NCI-H1092 (cell line): Measurements from ENCODE around the gene FNDC3A.
A peak's percentile ranks its signal among the peaks of the same experiment; 100 is the strongest.

Experiments
- DNase-seq: peaks from one replicate; lab custom pipeline; 2025; lab: John Stamatoyannopoulos, UW

Gene FNDC3A

DNA sequence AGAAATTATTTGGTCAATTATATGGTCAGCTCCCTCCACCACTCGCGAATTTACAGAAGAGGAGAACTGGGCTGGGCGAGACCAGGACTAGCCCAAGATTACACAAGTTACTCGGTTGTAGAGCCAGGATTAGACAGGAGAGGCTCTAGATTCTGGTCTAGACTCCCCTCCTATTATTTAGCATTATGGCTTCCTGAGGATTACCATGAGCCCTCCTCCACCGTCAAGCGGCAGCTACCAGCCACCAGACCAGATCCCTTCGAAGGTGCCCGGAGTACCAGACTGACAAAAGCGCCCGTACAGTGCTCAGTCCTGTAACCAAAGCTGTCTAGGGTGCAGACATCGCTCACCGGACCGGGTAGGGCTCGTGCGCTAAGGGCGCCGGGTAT is 243.9 kb downstream of the FNDC3A start:
- no peak for DNase-seq

DNA sequence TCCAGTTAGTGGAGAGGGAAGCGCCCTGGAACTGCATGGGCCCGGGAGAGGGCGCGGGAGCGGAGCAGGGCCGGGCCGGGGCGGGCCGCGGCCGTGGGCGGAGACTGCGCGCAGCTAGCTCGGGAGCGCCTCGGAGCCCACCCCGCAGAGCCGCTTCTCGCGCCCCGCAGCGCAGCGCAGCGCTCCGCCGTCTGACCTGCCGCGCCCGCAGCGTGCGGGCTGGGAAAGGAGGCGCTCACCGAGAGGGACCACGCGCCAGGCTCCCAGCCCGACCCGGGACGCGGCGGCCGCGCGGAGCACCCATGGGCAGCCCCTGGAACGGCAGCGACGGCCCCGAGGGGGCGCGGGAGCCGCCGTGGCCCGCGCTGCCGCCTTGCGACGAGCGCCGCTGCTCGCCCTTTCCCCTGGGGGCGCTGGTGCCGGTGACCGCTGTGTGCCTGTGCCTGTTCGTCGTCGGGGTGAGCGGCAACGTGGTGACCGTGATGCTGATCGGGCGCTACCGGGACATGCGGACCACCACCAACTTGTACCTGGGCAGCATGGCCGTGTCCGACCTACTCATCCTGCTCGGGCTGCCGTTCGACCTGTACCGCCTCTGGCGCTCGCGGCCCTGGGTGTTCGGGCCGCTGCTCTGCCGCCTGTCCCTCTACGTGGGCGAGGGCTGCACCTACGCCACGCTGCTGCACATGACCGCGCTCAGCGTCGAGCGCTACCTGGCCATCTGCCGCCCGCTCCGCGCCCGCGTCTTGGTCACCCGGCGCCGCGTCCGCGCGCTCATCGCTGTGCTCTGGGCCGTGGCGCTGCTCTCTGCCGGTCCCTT is 244.5 kb downstream of the FNDC3A start, which contains the start of gene MLNR:
Gene MLNR (plus strand): TSS at position 303 of the 820 bp plus-strand sequence. CDS start 0 bp downstream, at position 303.
- DNase-seq, result no peak

DNA sequence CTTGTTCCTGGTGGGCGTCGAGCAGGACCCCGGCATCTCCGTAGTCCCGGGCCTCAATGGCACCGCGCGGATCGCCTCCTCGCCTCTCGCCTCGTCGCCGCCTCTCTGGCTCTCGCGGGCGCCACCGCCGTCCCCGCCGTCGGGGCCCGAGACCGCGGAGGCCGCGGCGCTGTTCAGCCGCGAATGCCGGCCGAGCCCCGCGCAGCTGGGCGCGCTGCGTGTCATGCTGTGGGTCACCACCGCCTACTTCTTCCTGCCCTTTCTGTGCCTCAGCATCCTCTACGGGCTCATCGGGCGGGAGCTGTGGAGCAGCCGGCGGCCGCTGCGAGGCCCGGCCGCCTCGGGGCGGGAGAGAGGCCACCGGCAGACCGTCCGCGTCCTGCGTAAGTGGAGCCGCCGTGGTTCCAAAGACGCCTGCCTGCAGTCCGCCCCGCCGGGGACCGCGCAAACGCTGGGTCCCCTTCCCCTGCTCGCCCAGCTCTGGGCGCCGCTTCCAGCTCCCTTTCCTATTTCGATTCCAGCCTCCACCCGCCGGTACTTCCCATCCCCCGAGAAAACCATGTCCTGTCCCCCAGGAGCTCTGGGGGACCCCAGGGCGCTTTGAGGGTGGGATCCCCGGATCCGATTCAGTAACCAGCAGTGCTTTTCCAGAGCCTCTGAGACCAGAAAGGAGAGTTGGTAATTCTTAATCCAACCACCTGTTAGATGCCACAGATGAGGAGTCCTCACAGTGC is 245.3 kb downstream of the FNDC3A start:
- no peak for DNase-seq

DNA sequence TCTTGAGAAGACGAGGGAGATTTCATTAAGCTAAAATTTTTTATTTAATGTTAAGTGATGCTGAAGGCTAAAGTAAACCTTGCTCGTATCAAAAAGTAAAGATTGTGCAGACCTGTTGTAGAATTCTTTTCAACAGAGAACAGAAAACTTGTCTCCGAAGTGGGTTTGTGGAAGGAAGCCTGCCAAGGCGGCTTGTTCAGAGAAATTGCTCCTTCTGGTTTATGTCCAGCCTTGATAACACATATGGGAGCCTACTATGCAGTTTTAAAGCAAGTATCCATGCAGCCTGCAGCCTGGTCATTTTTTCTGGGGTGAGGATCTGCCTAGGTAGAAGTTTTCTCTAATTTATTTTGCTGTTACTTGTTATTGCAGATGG is 245.9 kb downstream of the FNDC3A start:
- DNase-seq, result no peak

DNA sequence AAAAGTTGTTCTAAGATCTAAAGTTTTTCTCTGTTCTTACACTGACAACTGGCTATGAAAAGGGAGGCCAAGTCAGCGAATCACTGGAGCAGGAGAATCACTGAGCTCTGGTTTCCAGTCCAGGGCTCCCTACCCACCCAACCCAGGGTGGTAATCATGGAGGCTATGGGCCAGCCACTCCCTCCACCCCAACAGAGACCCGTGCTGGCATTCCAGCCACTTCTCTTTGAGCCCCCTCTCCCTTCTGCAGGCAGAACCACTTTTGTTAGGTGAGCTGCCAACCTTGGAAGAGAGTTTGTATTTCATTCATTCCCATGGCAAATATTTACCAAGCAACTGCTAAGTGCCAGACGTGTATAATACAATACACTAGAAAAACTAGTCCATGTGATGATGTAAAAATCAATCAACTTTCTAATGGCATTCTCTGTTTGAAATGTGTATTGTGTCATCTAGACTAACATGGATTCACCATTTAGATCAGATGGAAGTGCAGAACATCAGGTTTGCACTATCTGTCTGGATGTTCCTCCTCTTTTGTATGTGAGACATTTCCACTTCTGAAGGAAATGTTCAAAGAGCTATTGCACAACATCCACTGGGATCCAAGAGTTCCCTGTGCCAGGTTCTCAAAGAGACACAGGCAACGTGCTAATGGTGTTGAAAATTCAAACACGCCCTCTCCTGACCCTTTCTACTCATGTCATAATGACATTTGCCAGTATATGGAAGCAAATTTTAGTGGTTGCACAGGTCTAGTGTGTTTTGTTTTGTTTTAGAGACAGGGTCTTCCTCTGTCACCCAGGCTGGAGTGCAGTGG is 249.7 kb downstream of the FNDC3A start:
- DNase-seq, result no peak

DNA sequence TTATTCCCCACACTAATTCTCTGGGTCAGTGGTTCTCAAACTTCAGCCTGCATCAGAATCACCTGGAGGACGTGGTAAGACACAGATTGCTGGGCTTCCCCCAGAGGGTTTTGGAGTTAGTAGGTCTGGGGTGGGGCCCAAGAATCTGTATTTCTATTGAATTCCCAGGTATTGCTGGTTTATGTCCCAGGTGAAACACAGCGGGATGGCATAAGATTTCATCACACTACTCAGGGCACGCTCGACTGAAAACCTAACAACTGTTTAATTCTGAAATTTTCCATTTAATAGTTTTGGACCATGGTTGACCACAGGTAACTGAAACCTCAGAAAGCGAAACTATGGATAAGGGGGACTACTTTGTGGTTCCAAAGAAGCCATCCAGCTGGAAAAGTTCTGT is 250.9 kb downstream of the FNDC3A start:
- DNase-seq, result no peak

DNA sequence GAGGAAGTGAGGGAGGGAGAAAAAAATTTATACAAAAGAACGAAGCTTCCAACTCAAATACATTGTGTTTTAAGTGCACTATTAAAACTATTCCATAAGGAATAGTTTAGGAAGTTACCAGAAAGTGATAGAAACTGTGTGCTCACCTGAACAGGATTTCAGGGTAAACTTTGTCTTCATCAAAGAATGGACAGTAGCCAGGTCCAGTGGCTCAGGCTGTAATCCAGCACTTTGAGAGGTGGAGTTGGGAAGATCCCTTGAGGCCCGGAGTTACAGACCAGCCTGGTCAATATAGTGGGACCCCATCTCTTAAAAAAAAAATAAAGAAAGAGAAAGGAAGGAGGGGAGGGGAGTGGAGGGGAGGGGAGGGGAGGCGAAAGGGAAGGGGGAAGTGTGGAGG is 259.0 kb downstream of the FNDC3A start:
- no peak for DNase-seq

DNA sequence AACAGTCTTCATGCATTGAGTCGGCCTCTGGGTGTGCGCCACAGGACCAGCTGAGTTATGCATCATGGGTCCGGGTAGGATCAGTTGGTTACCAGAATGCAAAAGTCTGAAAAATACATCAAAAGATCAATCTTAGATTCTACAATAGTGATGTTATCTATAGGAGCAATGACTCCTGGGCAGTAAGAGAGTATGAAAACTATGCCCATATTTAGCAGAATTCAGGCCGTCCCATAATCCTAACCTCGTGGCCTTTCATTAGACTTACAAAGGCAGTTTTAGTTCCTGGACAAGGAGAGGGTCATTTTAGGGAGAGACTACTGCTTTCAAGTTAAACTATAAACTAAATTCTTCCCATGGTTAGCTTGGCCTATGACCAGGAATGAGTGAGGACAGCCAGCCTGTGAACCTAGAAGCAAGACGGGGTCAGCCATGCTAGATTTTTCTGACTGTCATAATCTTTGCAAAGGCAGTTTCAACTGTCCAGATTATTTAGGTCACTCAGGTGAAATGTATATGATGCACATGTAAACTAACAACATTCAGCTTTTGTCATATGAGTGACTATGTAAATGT is 260.2 kb downstream of the FNDC3A start:
- no peak for DNase-seq

DNA sequence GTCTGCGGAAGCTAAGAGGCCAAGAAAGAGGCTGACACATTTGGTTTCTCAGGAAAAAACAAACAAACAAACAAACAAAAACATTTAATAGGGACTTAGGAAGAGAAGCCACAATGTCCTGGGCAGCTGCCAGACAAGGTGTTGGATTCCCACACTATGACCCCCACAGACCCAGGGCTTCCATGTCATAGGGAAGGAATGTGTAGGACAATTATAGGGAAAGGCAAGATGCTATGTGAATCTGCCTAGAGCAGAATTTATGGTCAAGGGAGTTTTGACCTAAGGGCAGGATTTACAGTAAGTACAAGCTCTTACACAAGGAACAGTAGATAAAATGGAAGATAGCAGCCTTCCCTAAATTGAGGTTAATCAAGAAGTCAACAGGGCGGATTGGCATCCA is 262.9 kb downstream of the FNDC3A start:
- DNase-seq, result no peak

DNA sequence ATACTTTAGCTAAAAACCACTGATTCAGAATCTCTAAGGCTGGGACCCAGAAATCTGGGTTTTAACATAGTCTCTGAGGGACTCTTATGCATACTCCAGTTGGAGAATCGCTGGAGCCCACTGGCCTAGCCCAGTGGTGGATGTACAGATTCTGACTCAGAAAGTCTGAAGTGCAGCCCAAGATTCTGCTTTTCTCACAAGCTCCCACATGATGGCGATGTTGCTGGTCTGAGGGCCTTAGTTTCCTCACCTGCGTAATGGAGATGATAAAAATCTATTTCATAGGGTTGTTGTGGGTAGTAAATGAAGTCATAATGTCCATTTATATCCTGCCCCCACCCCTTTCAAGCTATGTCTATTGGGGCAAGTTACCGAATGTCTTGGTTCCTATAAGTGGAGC is 264.3 kb downstream of the FNDC3A start:
- no peak for DNase-seq

DNA sequence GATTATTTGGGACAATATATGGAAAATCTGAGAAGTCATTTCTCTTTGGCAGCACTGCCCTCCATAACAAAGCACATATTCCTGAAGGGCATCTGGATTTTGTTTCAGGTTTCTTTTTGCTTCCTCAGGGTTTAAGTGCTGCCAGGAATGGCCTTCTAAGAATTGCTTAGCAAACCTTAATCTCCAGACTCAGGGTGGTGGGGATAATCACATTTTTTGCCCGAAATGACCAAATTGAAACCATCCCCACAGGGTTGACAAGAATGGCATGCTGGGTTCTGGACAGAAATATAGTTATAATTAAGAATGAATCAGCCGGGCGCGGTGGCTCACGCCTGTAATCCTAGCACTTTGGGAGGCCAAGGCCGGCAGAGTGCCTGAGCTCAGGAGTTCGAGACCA is 265.6 kb downstream of the FNDC3A start:
- DNase-seq, result no peak

DNA sequence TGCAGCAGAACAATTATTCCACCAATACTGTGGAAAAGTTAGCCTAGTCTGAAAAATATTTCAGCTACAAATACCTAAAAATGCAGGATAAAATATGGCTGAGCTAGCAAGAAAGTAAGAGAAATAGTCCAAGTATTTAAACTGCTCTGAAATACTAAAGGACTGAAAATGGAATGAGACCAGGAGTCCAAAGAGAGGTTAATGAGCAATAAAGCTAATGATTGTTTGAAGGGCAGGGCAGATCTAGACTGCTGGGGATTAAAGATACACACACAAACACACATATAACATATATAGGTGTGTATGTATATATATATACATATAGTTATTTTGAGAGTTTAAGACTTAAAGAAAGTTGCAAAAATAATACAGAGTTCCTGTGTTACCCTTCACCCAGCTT is 269.4 kb downstream of the FNDC3A start:
- DNase-seq, result no peak

DNA sequence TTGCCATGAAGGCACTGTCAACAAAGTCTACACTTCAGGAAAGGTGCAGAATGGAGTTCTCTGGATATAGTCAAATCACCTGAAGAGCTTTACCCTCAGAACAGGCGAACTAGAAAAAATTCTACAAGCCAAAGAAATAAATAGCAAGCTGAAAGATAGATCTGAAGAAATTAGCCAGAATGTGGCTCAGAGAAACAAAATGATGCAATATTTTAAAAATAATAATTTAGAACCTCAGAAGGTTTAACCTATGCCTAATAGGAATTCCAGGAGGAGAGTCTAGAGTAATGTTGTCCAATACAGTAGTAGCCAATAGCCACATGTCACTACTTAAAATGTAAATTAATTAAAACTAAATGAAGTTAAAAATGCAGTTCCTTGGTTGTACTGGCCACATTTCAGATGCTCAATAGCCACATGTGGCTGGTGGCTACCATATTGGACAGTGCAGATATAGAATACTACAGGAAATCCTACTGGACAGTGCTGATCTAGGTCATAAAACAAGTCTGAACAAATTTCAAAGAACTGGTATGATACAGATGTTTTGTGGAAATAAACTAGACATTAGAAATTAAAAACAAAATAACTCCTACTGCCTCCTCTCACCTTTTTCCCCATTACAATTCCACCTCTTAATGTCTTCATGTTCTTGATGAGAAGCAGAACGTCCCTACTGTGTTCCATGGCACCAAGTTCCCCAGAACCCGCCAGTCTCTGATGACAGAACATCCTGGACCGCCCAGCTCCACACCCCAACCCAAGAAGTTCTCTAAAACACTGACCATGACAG is 271.3 kb downstream of the FNDC3A start:
- DNase-seq, result no peak

DNA sequence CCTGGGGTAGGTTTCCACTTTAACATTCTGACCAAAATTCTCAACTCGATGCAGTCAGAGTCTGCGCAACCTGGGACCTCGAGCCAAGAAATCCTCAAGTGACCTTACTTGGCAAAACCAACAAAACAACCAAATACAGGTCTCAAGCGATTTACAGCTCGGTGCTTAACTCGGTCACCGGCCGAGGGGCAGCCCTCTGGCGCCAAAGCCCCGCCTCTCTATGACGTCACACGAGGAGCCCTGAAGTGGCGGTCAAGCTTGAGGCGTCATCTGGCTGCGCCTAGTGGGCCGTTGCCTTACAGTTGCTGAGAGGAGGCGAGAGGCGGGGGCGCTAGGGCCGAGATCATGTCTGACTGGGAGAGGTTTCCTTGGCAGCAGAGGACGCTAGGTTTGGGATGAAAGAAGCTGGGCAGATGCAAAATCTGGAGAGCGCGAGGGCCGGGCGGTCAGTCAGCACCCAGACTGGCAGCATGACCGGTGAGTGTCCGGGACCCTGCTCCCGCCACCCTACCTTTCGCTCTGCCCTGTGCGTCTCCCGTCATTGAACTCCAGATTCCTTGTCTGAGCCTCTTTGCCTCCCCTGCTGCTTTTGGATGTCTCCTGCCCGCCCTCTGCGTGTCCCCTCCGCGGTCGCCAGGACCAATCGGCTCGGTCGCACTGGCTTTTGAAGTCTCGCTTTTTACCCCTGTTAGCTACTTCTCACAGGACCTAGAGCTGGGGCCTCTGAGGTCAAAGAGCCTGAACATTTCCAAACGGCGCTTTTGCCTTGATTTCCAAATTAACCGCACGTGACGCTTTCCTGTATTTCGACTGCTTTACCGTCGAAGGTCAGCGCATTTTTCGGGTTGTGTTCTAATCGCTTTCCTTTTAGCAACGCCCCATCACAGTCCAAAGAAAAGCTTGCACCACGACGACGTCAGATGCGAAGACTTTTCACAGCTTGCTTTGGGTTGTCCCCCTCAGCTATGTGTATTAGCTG is 272.2 kb downstream of the FNDC3A start, which contains the start of gene CDADC1:
Gene CDADC1 (plus strand): TSS at position 283 of the 979 bp plus-strand sequence. CDS start 113 bp downstream, at position 396.
- DNase-seq, result peak; percentile 80

DNA sequence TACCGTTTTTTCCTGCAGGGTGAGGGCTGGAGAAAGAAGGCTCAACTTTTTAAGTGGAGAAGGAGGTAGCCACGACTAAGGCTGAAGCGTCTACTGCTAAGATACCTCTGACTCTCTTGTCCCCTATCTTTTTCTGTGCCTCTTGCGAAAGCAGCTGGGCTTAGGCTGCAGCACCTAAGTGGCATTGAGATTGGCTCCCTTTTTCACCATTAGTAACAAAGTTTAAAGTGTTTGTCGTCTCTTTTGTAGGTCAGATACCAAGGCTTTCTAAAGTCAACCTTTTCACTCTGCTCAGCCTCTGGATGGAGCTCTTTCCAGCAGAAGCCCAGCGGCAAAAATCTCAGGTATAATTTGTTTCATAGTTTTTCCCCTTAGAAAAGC is 272.9 kb downstream of the FNDC3A start:
- DNase-seq, result no peak

DNA sequence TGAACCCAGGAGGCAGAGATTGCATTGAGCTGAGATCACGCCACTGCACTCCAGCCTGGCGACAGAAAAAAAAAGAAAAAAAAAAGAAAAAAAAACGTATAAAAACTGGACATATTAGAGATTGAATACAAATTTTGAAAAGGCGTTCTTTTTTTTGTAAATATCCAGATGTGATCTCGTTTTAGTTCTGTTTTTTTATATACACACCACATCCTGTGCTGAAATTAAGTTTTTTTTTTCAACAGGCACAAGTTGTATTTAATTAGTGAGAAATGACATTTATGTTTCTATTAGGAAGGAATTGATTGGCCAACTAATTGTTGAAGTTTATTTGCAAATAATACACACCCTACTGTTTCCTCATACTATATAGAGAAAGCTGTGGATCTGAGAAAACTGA is 275.6 kb downstream of the FNDC3A start:
- DNase-seq, result no peak

DNA sequence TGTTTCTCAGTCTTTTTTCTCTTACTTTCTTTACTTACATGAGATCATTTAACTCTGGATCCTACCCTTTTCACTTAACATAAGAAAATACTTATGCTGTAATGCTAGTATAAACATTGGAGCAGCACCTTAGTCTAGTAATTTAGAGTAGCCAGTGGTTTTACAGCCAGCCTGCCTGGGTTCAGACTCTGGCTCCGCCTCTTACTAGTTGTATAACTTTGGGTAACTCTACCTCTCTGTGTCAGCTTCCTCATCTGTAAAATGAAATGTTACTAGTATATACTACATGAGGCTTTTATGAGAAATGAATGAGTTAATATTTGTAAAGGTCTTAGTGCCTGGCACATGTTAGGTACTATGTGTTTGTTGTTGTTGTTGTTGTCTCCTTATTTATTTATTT is 277.6 kb downstream of the FNDC3A start:
- DNase-seq, result no peak

DNA sequence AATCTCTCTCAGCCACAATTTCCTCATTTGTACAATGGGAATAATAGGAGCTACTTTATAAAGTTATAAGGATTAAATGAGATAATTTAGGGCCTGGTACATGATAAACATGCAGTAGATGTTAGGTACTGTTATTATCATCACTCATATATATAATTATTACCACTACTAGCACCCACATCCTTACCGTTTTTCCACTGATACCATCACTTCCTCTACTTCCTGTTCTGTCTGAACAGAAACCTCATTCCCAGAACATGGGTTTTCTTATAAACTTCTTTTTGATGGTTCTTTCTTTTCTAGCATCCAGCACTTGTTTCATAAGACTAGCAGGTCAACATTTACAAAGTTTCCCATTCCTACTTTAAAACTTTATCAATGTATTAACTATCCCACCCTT is 278.3 kb downstream of the FNDC3A start:
- DNase-seq, result no peak

DNA sequence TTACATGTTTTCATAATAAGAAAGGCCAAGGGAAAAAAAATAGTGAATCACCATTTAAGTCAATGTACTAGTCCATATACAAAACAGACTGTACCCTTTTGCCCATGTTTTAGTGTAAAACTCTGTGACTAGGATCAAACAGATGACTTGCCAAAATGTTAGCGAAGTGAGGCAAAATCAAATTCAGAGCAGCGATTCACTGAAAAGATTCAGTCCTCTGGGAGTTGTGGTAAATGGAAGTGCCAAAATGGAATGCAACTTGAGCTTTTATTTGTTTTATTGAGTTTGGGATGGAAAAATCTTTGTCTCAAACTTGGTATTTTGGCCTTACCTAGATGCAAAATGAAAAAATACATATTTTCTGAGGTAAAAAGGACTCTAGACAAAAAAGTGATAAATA is 281.1 kb downstream of the FNDC3A start:
- DNase-seq, result no peak
